ENCODE results near the gene MEI1. TPM values are rescaled to one million over a fixed set of nuclear protein-coding genes. Genes with fewer than 3 reads are reported as not detected.
"Not testable (repeated sequence)": the region's sequence is repeated elsewhere in the genome, so short reads cannot be mapped to it uniquely, and the experiment has no call there.

MEI1 gene
- total RNA-seq, 3 donors from 2014 or later: 1.3 to 12.1 (median 4.3) TPM

GRCh38 chr22:41832553-41833368 is 133.5 kb downstream of the MEI1 start, which contains the start of gene SREBF2:
SREBF2 (plus strand) TSS chr22:41833105; CDS start chr22:41833271, 166 bp downstream.
- Histone ChIP-seq H3K36me3 (no peaks in the 10 kb centered on the region), H3K9me3 (no peaks in the 10 kb centered on the region), H3K27me3 (no peaks in the 10 kb centered on the region), H3K27ac (peak within 1 kb of the TSS; percentile 94 to 97), H3K4me3 (peak within 1 kb of the TSS; percentile 84 to 97 (median 90)), H3K4me1 (no peaks in the 10 kb centered on the region)
- TF ChIP-seq, protein P1, sequence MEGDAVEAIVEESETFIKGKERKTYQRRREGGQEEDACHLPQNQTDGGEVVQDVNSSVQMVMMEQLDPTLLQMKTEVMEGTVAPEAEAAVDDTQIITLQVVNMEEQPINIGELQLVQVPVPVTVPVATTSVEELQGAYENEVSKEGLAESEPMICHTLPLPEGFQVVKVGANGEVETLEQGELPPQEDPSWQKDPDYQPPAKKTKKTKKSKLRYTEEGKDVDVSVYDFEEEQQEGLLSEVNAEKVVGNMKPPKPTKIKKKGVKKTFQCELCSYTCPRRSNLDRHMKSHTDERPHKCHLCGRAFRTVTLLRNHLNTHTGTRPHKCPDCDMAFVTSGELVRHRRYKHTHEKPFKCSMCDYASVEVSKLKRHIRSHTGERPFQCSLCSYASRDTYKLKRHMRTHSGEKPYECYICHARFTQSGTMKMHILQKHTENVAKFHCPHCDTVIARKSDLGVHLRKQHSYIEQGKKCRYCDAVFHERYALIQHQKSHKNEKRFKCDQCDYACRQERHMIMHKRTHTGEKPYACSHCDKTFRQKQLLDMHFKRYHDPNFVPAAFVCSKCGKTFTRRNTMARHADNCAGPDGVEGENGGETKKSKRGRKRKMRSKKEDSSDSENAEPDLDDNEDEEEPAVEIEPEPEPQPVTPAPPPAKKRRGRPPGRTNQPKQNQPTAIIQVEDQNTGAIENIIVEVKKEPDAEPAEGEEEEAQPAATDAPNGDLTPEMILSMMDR (IDR thresholded peaks at IDR 0.05): no peak
- TF ChIP-seq POLR2A (IDR thresholded peaks at IDR 0.05) (peak; percentile 28), POLR2AphosphoS5 (IDR thresholded peaks at IDR 0.05) (peak; percentile 82 to 94 (median 83))
- intact Hi-C loops (cut with DNase I; ENCODE audit: low total_unique reads): no loop called here
- peak; percentile 100 for DNase-seq (ENCODE audit: low spot score in 2 of 2)

GRCh38 chr22:41833369-41834004 is 134.2 kb downstream of the MEI1 start:
- H3K4me3 ChIP-seq: peak overlapping the region; percentile 84 to 97 (median 90)
- no peaks in the 10 kb centered on the region for H3K4me1 ChIP-seq
- H3K9me3 ChIP-seq: no peaks in the 10 kb centered on the region
- intact Hi-C loops (cut with DNase I; ENCODE audit: low total_unique reads): no loop called here
- TF ChIP-seq POLR2AphosphoS5 (IDR thresholded peaks at IDR 0.05) (peak; percentile 28 to 43 (median 40)), POLR2A (IDR thresholded peaks at IDR 0.05) (no peak)
- TF ChIP-seq, protein P1 (IDR thresholded peaks at IDR 0.05): peak in 1 of 3 donors; percentile 18
- no peaks in the 10 kb centered on the region for H3K27me3 ChIP-seq
- peak overlapping the region; percentile 94 to 97 for H3K27ac ChIP-seq
- peak; percentile 39 to 59 for DNase-seq (ENCODE audit: low spot score in 2 of 2)
- no peaks in the 10 kb centered on the region for H3K36me3 ChIP-seq

- Histone ChIP-seq H3K4me3 (peak overlapping the region; percentile 84 to 97 (median 90)), H3K27ac (peak overlapping the region; percentile 94 to 97)
- TF ChIP-seq, protein P1 (IDR thresholded peaks at IDR 0.05): no peak
- TF ChIP-seq POLR2A (IDR thresholded peaks at IDR 0.05) (no peak), POLR2AphosphoS5 (IDR thresholded peaks at IDR 0.05) (no peak)
Measured at GRCh38 chr22:41834005-41834944, 135.0 kb downstream of the MEI1 start.

GRCh38 chr22:41835462-41835861 is 136.2 kb downstream of the MEI1 start:
- H3K27ac ChIP-seq: peak overlapping the region in 1 of 2 donors; percentile 50

More at GRCh38 chr22:41834005-41834944, 135.0 kb downstream of the MEI1 start:
- Histone ChIP-seq H3K4me1 (no peaks in the 10 kb centered on the region), H3K9me3 (no peaks in the 10 kb centered on the region), H3K27me3 (no peaks in the 10 kb centered on the region), H3K36me3 (no peaks in the 10 kb centered on the region)
- no peak for DNase-seq (ENCODE audit: low spot score in 2 of 2)
- intact Hi-C loops (cut with DNase I; ENCODE audit: low total_unique reads): no loop called here

GRCh38 chr22:41836551-41836950 is 137.2 kb downstream of the MEI1 start:
- no peak overlapping the region for H3K4me3 ChIP-seq

More at GRCh38 chr22:41835462-41835861, 136.2 kb downstream of the MEI1 start:
- H3K4me3 ChIP-seq; DNase-seq (ENCODE audit: low spot score in 2 of 2); intact Hi-C loops (cut with DNase I; ENCODE audit: low total_unique reads); H3K27me3 ChIP-seq; H3K4me1 ChIP-seq; H3K9me3 ChIP-seq; H3K36me3 ChIP-seq: not testable (repeated sequence)

More at GRCh38 chr22:41836551-41836950, 137.2 kb downstream of the MEI1 start:
- Histone ChIP-seq H3K36me3 (no peaks in the 10 kb centered on the region), H3K9me3 (no peaks in the 10 kb centered on the region), H3K27me3 (no peaks in the 10 kb centered on the region), H3K4me1 (no peaks in the 10 kb centered on the region), H3K27ac (peak overlapping the region; percentile 19 to 50)
- no peak for DNase-seq (ENCODE audit: low spot score in 2 of 2)
- intact Hi-C loops (cut with DNase I; ENCODE audit: low total_unique reads): no loop called here
- TF ChIP-seq POLR2AphosphoS5 (IDR thresholded peaks at IDR 0.05): no peak
- TF ChIP-seq, protein P1 (IDR thresholded peaks at IDR 0.05): no peak
- no peak for TF ChIP-seq POLR2A (IDR thresholded peaks at IDR 0.05)
